Stimulated activated CD8-positive, alpha-beta memory T cell treated with anti-CD3 and anti-CD28 coated beads, Interleukin-7, amount 100 ng/mL, for 1 hour (primary cell): ENCODE results near the gene LAG3.
A peak's percentile ranks its signal among the peaks of the same experiment; 100 is the strongest.

Experiments used
- DNase-seq, 2 donors: peaks; one replicate each; pipeline ENCODE4 v3.0.0-alpha.2; 2020; ENCODE audit warnings: low read depth in 2 of 2

The LAG3 gene

GRCh38 chr12:6752921-6753771 is 19.2 kb upstream of the LAG3 start, which contains the start of gene MLF2:
Gene MLF2, minus strand, starts transcription at chr12:6753141. Its CDS starts 807 bp downstream, at chr12:6752334.
- peak; percentile 92 to 95 for DNase-seq

GRCh38 chr12:6753772-6754356 is 18.5 kb upstream of the LAG3 start:
- no peak for DNase-seq

GRCh38 chr12:6754411-6754810 is 17.9 kb upstream of the LAG3 start:
- DNase-seq = no peak

GRCh38 chr12:6757028-6757690 is 15.2 kb upstream of the LAG3 start:
- no peak for DNase-seq

- DNase-seq = no peak
Measured at GRCh38 chr12:6758506-6759095, 13.7 kb upstream of the LAG3 start.

- no peak for DNase-seq
Measured at GRCh38 chr12:6759741-6760140, 12.6 kb upstream of the LAG3 start.

GRCh38 chr12:6763380-6763779 is 8.9 kb upstream of the LAG3 start:
- no peak for DNase-seq

GRCh38 chr12:6764011-6764828 is 8.1 kb upstream of the LAG3 start:
- no peak for DNase-seq

- no peak for DNase-seq
Measured at GRCh38 chr12:6765048-6765633, 7.2 kb upstream of the LAG3 start.

GRCh38 chr12:6765634-6766581 is 6.4 kb upstream of the LAG3 start, which contains the start of gene PTMS:
Gene PTMS, plus strand, starts transcription at chr12:6766363. Its CDS starts 343 bp downstream, at chr12:6766706.
- no peak for DNase-seq

GRCh38 chr12:6766651-6767349 is 5.5 kb upstream of the LAG3 start:
- DNase-seq = no peak

GRCh38 chr12:6767353-6768319 is 4.7 kb upstream of the LAG3 start:
- DNase-seq = no peak

GRCh38 chr12:6768437-6768914 is 3.8 kb upstream of the LAG3 start:
- no peak for DNase-seq

- no peak for DNase-seq
Measured at GRCh38 chr12:6768990-6769389, 3.3 kb upstream of the LAG3 start.

GRCh38 chr12:6769666-6770065 is 2.7 kb upstream of the LAG3 start:
- DNase-seq = no peak

GRCh38 chr12:6770094-6770493 is 2.2 kb upstream of the LAG3 start:
- DNase-seq = no peak

- no peak for DNase-seq
Measured at GRCh38 chr12:6770600-6770999, 1.7 kb upstream of the LAG3 start.

GRCh38 chr12:6771091-6771495 is 1.2 kb upstream of the LAG3 start:
- no peak for DNase-seq
